HG02840 (cell line): ENCODE results near the gene ALG1.

Source experiments
- ATAC-seq: cut with Tn5 transposase; IDR thresholded peaks from one replicate; pipeline ENCODE4 v1.9.1; 2021; ENCODE audit warnings: mild to moderate bottlenecking, moderate library complexity, moderate number of reproducible peaks; ENCODE audit not compliant: unreplicated experiment, low FRiP score

ALG1 gene, protein sequence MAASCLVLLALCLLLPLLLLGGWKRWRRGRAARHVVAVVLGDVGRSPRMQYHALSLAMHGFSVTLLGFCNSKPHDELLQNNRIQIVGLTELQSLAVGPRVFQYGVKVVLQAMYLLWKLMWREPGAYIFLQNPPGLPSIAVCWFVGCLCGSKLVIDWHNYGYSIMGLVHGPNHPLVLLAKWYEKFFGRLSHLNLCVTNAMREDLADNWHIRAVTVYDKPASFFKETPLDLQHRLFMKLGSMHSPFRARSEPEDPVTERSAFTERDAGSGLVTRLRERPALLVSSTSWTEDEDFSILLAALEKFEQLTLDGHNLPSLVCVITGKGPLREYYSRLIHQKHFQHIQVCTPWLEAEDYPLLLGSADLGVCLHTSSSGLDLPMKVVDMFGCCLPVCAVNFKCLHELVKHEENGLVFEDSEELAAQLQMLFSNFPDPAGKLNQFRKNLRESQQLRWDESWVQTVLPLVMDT

DNA sequence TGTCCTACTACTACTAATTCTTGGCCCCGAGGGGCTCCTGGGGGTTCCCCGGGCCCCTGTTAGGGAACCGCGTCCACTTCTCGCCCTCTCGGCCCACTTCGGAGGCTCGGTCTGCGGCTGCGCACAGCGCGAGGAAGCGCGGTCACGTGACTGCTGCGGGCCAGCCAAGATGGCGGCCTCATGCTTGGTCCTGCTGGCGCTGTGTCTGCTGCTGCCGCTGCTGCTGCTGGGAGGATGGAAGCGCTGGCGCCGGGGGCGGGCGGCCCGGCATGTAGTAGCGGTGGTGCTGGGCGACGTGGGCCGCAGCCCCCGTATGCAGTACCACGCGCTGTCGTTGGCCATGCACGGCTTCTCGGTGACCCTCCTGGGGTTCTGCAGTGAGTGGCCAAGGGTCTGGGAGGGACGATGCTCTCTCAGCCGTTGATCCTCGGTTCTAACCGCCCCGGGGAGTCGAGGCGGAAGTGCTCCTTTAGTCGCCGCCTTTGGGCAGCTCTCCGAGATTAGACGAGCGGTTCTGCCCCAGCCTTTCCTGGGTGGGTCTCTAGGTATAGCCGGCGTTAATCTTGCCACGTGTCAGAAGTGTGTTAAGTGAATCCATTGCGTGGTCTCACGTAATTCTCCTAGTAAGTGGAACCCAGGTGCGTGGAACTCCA, at the start of gene ALG1:
Gene ALG1, plus strand, starts transcription at position 163 of the 653 bp plus-strand sequence. Its CDS starts 7 bp downstream, at position 170.
- ATAC-seq: peak; percentile 78

DNA sequence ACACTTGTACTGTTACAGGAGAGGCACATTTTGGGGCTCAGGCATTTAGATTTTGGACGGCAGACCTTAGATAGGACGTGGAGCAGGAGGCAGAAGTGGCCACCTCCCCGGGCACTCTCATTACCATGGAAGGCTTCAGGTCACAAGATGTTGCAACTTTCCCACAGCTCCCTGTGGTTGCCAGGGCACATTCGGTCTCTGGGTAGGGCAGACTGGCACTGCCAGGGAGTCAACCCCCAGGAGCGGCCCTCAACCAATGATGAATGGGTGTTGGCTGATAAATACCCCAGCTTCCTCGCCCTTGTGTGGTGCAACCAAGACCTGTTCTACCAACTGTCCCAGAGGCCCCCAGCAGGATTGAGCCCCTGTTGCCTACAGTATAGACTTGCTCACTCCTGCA, 49.1 kb upstream of the ALG1 start:
- no peak for ATAC-seq

DNA sequence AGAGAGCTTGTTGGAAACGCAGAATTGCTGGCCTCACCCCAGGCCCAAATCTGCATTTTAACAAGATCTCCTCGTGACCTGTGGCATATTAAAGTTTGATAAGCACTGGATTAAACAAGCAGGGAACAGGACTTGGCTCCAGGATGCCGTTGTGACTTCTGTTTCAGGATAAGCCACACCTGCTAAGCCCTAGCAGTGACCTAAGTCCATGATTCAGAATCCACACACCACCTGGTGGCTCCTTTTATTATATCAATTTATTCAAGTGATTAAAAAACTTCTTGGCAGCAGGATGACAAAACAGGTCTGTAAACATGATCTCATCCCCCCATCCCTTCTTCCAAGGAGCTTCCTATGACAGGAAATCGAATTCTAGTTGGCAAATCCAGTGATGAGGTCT, 47.0 kb upstream of the ALG1 start:
- ATAC-seq: no peak

DNA sequence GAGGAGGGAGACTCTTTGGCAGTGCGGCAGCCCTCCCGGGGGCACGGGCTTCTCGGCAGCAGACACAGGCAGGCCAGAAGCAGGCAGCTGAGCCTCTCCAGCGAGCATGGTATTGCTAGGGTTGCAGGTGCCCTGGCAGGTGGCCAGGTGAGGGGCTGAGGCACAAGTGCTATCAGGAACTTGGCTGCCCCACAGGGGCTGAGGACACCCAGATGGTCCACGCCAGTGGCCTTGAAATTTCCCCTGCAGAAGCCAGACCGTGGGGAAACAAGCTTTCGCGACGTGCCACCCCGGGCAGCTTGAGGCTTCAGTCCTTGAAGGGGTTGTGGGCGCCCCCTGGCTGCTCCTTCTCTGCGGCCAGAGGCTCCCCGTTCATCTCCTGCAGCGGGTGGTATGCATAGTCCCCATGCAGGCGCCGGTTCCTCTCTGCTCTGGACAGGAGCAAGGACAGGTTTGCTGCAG, 46.4 kb upstream of the ALG1 start:
- no peak for ATAC-seq

DNA sequence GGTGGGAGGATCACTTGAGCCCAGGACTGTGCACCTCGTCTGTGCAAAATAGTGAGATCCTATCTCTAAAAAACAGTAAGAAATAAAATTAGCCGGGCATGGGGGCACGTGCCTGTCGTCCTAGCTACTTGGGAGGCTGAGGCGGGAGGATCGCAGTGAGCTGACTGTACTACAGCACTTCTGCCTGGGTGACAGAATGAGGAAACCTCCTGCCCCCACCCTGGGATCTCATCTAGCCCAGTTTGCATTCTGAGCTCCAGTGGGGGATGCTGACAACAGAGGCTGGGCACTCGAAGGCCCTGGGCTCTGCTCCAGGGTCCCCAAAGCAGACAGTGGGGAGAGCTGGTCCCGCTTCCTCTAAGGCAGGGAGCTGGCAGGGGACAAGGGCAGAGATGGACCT, 45.0 kb upstream of the ALG1 start:
- ATAC-seq: no peak

DNA sequence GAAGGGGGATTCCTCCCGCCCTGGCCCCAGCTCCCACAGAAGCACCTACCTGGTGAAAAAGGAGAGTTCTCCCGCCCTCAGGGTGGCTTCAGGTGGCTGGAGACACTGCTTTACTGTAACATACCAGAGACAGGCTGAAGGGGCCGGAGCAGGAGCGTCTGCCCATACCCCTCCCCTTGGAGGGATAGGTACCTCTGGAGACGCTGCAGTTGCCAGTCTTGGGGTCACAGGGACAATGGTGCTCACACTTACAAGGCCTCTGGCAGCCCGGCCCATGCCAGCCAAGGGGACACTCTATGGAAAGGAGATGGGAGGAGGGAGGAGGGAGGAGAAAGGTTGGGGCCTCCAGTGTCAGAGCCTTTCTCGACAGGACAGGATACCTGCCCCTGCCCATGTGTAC, 44.6 kb upstream of the ALG1 start:
- ATAC-seq: no peak

DNA sequence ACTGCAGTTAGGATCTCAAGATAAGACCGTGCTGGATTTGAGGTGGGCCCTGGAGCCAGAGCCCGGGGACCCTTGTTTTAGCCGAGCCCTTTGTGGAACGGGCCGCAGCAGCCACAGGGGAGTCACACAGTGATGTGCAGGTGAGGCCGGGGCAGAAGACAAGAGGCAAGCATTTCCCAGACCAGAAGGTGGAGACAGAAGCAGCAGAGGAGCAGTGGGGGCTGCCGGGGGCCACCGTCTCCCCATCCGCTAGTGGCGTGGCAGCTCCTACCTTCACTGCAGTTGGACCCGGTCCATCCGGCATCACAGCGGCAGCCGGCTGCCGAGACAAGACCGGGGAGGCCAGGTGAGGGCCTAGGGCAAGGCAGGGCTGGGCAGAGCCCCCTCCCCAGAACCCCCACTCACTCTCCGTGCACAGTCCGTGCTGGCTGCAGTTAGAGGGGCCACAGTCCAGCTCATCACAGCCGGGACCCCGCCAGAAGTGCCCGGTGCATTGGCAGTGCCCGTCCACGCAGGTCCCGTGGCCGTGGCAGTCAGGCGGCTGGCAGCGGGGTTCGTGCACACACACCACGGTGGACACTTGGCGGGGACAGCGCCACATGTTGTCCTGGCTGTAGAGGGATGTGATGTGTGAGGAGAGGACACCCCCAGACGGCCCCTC, 43.9 kb upstream of the ALG1 start:
- no peak for ATAC-seq

DNA sequence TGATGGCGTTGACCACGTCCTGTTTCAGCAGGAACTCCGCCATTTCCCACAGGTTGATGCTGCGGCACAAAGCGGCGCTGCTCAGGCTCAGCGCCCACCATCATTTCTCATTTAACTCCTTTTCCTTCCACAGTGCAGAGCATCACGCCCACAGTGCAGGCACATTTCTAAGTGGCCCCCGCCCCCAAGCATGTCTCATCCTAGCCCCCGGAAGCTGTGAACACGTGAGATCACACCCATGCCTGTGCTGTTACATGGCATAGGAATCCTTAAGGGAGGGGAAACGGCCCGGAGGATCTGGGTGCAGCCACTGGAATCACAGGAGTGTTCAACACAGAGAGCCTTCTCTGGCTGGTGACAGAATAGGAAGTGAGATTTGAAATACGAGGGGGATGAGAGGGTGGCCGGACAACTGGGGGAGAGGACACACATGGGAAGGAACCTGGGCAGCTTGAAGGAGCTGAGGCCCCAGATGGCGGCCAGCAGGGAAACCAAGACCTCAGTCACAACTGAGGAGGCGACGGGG, 42.6 kb upstream of the ALG1 start:
- no peak for ATAC-seq

DNA sequence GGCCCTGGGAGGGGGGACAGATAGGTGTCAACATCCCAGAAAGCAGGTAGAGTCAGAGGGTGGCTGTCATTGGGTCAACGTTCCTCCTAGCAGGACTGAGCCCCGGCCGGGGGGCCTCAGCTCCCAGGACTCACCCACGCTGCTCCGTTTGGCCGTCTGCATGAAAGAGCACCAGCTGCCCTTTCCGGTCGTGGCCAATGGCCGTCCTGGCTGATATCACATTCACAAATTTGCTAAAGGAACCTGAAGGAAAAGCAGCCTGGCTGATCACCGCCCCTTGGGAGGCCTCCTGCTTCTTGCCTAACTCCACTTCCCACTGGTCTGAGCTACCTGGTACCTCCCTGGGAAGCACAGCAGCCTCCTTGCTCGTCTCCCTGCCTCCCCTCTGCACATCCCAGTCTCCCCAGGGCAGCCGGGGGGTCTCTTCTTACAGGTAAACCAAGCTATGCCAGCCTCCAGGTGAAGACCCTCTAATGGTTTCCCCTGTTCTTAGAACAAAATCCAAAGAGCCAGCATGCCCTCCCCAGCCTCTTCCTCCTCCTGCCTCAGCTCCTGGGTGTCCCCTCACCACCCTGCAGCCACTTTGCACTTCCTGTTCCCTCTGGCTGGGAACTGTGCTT, 41.3 kb upstream of the ALG1 start:
- ATAC-seq: no peak

DNA sequence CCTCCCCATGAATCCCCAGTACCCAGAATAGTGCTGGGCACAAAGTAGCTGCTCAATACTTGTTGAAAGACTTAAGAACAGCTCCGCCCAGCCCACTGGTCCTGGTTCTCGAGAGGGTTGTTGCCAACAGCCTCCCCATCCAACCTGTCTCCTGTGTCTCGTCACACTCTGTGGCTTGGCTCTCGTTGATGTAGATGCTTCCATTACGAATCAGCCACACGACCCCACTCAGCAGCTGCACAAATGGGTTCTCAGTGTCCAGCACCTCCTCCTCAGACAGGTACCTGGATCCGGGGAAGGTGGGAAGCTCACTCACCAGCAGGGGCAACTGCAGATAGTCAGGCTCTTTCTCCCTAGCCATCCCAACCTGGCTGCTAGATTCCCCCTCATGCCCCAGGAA, 40.0 kb upstream of the ALG1 start:
- no peak for ATAC-seq

DNA sequence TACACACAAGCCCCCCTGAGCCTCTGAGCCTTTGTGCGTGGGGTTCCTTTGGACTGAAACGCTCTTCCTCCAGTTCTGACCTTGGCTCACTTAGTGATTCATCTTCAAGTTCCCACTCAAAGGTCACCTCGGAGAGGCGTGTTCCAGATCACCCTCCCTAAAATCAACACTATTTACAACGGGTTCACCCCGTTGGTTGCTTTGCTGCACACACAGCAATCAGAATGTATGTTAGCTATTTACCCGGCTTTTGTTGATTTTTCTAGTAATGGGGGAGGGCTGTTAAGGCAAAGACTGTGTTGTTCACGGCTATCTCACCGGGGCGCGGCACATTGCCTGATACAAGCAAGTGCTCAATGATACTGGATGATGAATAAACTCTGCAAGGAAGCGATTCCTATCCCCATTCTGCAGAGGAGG, 38.9 kb upstream of the ALG1 start:
- ATAC-seq: no peak

DNA sequence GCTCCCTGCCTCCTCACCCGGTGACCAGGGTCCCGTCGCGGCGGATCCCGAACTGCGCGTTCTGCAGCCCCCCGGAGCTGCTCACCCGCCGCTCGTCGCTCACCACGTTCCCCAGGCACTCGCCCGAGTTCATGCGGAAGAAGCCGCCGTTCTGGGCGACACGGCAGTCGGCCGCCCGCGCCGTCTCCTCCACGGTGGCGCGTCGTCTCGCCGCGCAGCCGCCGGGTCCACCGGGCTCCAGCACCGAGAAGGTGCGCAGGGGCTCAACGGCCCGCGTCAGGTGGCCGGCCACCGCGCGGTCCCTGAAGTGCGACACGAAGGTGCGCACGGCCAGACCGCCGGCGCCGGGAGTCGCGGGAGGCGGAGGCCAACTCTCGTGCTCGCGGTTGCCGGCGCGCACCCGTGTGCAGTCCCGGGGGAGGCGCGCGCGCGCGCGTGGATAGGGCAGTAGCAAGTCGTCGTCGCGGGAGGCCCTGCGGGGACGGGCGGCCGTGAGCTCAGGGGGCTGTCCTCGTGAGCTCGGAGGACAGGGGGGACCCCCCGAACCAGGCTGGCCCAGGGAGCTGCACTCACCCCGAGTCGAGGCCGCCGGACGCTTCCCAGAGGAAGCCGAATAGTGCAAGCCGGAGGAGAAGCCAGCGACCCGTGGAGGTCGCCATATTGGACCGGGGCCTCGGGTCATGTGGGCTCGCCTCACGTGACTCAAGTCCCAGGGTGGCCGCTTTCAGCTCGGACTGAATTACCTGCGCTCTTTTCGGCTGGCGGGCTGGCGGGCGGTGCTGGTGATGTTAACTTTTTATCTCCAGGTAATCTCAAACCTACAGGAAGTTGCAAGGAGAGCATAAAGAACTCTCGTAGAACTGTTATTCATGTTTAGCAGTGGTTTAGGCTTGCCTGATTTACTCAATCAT, 38.1 kb upstream of the ALG1 start, which contains the start of gene NAGPA:
Gene NAGPA, minus strand, starts transcription at position 680 of the 911 bp plus-strand sequence. Its CDS starts 21 bp downstream, at position 659.
- peak; percentile 69 for ATAC-seq

DNA sequence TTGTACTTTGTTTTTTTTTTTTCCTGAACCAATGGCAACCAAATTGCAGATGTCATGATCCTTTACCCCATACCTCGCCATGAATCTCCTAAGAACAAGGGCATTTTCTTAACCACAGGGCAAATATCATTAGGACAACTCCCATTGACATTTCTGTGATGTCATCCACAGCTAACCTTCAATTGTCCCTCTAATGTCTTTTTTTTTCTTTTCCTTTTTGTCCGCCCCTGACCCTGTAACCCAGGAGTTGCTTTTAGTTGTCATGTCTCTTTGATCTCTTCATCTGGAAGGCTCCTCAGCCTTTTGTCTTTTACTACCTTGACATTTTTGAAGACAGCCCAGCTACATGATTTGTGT, 37.5 kb upstream of the ALG1 start:
- no peak for ATAC-seq

DNA sequence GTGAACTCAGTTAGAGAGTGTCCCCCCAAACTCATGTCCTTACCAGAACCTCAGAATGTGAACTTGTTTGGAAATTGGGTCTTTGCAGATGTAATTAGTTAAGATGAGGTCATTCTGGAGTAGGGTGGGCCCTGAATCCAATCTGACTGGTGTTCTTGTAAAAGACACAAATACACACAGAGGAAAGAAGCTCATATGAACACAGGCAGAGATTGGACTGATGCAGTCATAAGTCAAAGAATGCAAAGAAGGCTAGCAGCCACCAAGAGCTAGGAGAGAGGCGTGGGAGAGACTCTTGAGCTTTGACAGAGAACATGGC, 35.8 kb upstream of the ALG1 start:
- no peak for ATAC-seq

DNA sequence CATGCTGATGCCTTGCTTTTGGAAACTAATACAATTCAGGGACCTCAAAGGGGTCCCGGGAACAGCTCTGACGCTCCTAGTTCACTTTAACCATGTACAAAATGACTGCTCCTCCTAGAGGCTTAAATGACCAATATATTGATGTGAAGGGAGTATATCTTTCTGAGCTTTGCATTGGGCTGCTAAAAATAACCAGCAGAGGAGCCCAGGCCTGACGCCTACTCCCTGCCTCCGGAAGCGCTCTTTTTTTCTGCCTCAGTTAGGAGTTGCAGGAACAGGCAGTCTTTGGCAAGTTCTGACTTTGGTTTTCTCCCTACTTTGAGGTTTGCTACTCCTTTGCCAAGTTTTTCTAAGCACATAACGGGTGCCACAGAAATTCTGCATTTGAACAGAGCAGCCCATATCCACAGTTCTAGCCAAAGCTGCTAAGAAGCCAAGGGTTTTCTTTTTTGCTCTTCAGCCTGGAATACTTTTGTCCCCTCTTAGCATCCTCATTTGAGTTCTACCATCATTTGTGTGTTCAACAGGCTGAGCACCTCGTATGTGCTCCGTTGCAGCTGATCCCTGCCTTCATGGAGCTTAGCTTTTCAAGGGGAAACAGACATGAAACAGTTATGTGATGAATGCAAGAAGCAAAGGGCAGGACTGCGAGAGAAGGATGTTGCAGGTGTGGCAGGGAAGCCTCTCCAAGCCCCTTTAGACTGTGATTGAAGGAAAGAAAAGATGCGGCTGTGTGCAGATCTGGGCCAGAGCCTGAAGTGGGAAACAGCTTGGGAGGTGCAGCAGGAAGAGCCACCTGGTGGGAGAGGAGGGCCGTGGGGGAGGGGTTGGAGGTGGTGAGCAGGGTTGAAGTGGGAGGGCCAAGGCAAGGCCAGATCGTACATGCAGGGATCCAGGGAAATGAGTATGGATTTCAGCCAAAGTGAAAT, 35.2 kb upstream of the ALG1 start:
- no peak for ATAC-seq

DNA sequence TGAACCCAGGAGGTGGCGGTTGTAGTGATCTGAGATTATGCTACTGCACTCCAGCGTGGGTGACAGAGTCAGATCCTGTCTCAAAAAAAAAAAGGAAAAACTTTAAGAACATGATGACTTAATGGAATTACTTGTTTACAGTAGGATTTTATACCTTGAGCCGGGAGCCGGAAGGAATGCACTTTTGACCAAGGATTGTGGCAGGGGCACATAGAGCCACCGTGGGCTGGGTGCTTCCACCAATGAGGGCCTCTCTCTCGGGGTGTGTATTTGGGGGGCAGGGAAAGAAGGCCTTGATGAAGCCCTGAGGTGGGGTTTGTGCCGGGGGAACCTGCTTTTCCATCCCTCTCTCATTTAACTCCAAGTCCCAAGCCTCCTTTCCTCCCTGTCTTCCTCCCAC, 31.2 kb upstream of the ALG1 start:
- no peak for ATAC-seq

DNA sequence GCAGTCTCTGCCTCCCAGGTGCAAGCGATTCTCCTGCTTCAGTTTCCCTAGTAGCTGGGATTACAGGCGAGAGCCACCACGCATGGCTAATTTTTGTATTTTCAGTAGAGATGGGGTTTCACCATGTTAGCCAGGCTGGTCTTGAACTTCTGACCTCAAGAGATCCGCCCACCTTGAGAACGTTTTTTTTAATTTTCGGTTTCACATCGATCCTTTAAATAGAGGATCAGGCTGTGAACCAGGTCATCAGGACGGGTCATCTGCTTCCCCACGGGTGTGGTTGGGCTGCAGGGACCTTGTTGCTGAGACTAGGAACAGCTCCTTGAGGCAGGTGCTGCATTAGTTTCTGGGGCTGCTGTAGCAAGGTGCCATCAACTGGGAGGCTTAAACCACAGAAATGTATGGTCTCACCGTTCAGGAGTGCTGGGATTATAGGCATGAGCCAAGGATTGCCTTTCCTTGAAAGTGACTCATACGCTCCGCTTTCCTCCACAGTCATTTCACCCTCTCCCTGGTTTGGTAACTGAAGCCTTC, 30.0 kb upstream of the ALG1 start:
- ATAC-seq: peak; percentile 79

DNA sequence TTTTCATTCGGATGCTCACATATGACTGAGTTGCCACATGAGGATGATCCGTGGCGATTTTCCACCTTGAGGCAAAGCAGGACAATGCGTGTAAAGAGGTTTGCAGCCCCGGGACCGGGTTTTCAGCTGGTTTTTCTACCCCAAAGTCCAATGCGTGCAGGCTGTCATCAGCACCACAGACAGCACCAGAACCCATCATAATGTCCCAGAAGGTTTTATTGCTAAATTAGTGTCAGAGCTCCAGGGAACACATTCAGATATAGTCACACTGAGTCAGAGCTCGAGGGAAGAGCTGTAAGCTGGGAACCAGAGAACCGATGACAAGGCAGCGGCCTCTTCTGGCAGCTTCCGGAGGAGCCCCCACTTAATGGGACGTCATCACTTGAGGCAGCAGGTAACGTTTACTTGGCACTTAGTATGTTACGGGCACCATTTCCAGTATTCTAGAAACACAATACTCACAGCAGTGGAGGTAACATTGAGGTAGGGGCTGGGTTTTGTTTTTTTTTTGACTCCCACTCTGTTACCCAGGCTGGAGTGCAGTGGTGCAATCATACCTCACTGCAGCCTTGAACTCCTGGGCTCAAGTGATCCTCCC, 29.0 kb upstream of the ALG1 start:
- no peak for ATAC-seq
